Measurements from ENCODE around the gene SMIM38. TPM values are rescaled to one million over a fixed set of nuclear protein-coding genes. Genes with fewer than 3 reads are reported as not detected.

SMIM38 gene
- total RNA-seq, 3 donors from 2014 or later, result 0.32 to 2.6 (median 1.6) TPM

DNA sequence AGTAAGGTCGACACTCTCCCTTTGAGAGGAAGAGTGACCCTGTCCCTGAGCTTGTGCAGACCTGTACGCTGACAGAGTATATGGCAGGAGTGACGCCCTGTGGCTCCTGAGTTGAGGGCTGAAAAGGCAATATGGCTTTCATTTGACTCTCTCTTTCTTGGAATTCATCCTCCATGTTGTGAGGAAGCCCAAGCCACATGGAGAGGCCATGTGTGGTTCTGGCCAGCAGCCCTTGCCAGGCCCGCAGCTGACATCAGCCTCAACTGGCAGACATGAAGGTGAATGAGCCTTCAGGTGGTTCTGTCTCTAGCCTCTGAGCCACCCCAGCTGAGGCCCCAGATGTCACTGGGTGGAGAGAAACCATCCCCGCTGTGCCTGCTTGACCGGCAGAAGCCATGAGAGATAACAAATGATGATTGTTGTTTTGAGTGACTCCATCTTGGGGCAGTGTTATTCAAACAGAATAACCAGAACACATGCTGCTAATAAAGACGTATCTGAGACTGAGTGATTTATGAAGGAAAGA lies 31.9 kb downstream of the SMIM38 start:
- no peak overlapping the region for H3K27ac ChIP-seq
- H3K36me3 ChIP-seq, result no peaks in the 10 kb centered on the region
- no peaks in the 10 kb centered on the region for H3K4me1 ChIP-seq
- H3K9me3 ChIP-seq, result peaks cover 5 to 8% of the 10 kb centered on the region in 2 donors
- H3K4me3 ChIP-seq, result no peak overlapping the region
- intact Hi-C loops (cut with DNase I; ENCODE audit: low total_unique reads), result no loop called here
- no peaks in the 10 kb centered on the region for H3K27me3 ChIP-seq
- TF ChIP-seq POLR2AphosphoS5 (IDR thresholded peaks at IDR 0.05) (no peak), POLR2A (IDR thresholded peaks at IDR 0.05) (no peak)
- TF ChIP-seq, protein P1, sequence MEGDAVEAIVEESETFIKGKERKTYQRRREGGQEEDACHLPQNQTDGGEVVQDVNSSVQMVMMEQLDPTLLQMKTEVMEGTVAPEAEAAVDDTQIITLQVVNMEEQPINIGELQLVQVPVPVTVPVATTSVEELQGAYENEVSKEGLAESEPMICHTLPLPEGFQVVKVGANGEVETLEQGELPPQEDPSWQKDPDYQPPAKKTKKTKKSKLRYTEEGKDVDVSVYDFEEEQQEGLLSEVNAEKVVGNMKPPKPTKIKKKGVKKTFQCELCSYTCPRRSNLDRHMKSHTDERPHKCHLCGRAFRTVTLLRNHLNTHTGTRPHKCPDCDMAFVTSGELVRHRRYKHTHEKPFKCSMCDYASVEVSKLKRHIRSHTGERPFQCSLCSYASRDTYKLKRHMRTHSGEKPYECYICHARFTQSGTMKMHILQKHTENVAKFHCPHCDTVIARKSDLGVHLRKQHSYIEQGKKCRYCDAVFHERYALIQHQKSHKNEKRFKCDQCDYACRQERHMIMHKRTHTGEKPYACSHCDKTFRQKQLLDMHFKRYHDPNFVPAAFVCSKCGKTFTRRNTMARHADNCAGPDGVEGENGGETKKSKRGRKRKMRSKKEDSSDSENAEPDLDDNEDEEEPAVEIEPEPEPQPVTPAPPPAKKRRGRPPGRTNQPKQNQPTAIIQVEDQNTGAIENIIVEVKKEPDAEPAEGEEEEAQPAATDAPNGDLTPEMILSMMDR (IDR thresholded peaks at IDR 0.05), result no peak
- DNase-seq (ENCODE audit: low spot score in 2 of 2), result no peak

- no peak for DNase-seq (ENCODE audit: low spot score in 2 of 2)
- no peaks in the 10 kb centered on the region for H3K36me3 ChIP-seq
- TF ChIP-seq, protein P1 (IDR thresholded peaks at IDR 0.05), result no peak
- no peak for TF ChIP-seq POLR2AphosphoS5 (IDR thresholded peaks at IDR 0.05)
- no peak for TF ChIP-seq POLR2A (IDR thresholded peaks at IDR 0.05)
Measured at GRCh38 chr11:69189059-69189458, 33.3 kb downstream of the SMIM38 start.

GRCh38 chr11:69190796-69191536 lies 35.2 kb downstream of the SMIM38 start:
- intact Hi-C loops (cut with DNase I; ENCODE audit: low total_unique reads), result no loop called here

More at GRCh38 chr11:69189059-69189458, 33.3 kb downstream of the SMIM38 start:
- H3K27ac ChIP-seq, result no peak overlapping the region
- H3K27me3 ChIP-seq, result no peaks in the 10 kb centered on the region
- peaks cover 5 to 8% of the 10 kb centered on the region in 2 donors for H3K9me3 ChIP-seq
- H3K4me3 ChIP-seq, result no peak overlapping the region
- intact Hi-C loops (cut with DNase I; ENCODE audit: low total_unique reads), result no loop called here
- no peaks in the 10 kb centered on the region for H3K4me1 ChIP-seq

GRCh38 chr11:69192301-69192721 lies 36.6 kb downstream of the SMIM38 start:
- no peak overlapping the region for H3K4me3 ChIP-seq
- no peaks in the 10 kb centered on the region for H3K4me1 ChIP-seq
- intact Hi-C loops (cut with DNase I; ENCODE audit: low total_unique reads), result no loop called here
- TF ChIP-seq POLR2AphosphoS5 (IDR thresholded peaks at IDR 0.05) (no peak), POLR2A (IDR thresholded peaks at IDR 0.05) (no peak)
- TF ChIP-seq, protein P1 (IDR thresholded peaks at IDR 0.05), result no peak
- H3K9me3 ChIP-seq, result peaks cover 5 to 7% of the 10 kb centered on the region in 2 donors
- no peak overlapping the region for H3K27ac ChIP-seq
- no peak for DNase-seq (ENCODE audit: low spot score in 2 of 2)
- no peaks in the 10 kb centered on the region for H3K36me3 ChIP-seq
- H3K27me3 ChIP-seq, result no peaks in the 10 kb centered on the region

More at GRCh38 chr11:69190796-69191536, 35.2 kb downstream of the SMIM38 start:
- TF ChIP-seq POLR2AphosphoS5 (IDR thresholded peaks at IDR 0.05) (no peak), POLR2A (IDR thresholded peaks at IDR 0.05) (no peak)
- TF ChIP-seq, protein P1 (IDR thresholded peaks at IDR 0.05), result no peak
- Histone ChIP-seq H3K36me3 (no peaks in the 10 kb centered on the region), H3K27ac (no peak overlapping the region), H3K4me3 (no peak overlapping the region), H3K9me3 (peaks cover 5 to 8% of the 10 kb centered on the region in 2 donors), H3K4me1 (no peaks in the 10 kb centered on the region), H3K27me3 (no peaks in the 10 kb centered on the region)
- no peak for DNase-seq (ENCODE audit: low spot score in 2 of 2)

DNA sequence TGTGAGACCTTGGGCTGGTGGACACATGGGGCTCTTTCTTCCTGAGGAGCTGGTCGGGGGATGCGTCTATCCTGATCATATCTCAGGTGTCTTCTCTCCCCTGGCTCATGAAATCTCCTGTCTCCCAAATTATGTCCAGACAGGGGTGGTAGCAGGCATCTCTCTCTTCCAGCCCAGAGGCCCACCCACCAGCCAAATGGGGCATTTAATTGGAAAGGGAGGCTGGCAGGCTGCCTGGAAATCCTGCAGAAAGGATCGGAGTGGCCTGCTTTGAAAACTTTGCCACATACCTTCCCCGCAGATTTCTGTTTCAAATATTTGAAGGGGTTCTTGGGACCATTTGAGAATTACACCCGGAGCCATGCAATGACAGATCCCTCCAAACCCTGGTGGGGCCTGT lies 37.4 kb downstream of the SMIM38 start:
- Histone ChIP-seq H3K4me3 (no peak overlapping the region), H3K27me3 (no peaks in the 10 kb centered on the region), H3K4me1 (no peaks in the 10 kb centered on the region), H3K9me3 (no peaks in the 10 kb centered on the region), H3K36me3 (no peaks in the 10 kb centered on the region), H3K27ac (no peak overlapping the region)
- TF ChIP-seq POLR2A (IDR thresholded peaks at IDR 0.05) (no peak), POLR2AphosphoS5 (IDR thresholded peaks at IDR 0.05) (no peak)
- DNase-seq (ENCODE audit: low spot score in 2 of 2), result no peak
- intact Hi-C loops (cut with DNase I; ENCODE audit: low total_unique reads), result no loop called here

All from breast epithelium (tissue), 4 donors.